Left ventricle myocardium inferior (tissue), 1 donor: Measurements from ENCODE around the gene SYNDIG1. TPM values are rescaled to one million over a fixed set of nuclear protein-coding genes. Genes with fewer than 3 reads are reported as not detected.

Experiments used
- DNase-seq: peaks from one replicate; pipeline ENCODE4 v3.0.0-alpha.2; 2020
- H3K27ac ChIP-seq: fragments of 200-600 bp; replicated peaks from 2 replicates; pipeline ENCODE4 v1.8.0; 2021
- H3K27me3 ChIP-seq: fragments of 200-600 bp; 2 replicates; pipeline ENCODE4 v1.8.0; 2021; ENCODE audit warnings: low read depth
- H3K36me3 ChIP-seq: fragments of 200-600 bp; 2 replicates; pipeline ENCODE4 v1.8.0; 2021
- H3K4me1 ChIP-seq: fragments of 200-600 bp; 2 replicates; pipeline ENCODE4 v1.8.0; 2021
- H3K4me3 ChIP-seq: fragments of 200-600 bp; 2 replicates; pipeline ENCODE4 v1.8.0; 2021; ENCODE audit warnings: mild to moderate bottlenecking, moderate library complexity
- H3K9me3 ChIP-seq: fragments of 200-600 bp; replicated peaks from 2 replicates; pipeline ENCODE4 v1.8.0; 2021
- CTCF ChIP-seq: fragments of 200-600 bp; IDR thresholded peaks from 2 replicates; pipeline ENCODE4 v1.8.0; 2021; ENCODE audit warnings: antibody characterized with exemption, mild to moderate bottlenecking, borderline replicate concordance
- intact Hi-C: fragments of 100-400 bp; cut with micrococcal nuclease; formaldehyde crosslinking; loops from one replicate; pipeline ENCODE4 v1.11.0; 2022
- total RNA-seq: library from RNA; stranded (reverse); fragmentation: NEBNext Ultra II Directional; extraction: Animal tissue kit (Norgen Biotek cat#: 25700); gene quantifications from one replicate; pipeline ENCODE4 v1.2.1, GENCODE V29; 2021
- donor health status: DM: no; HTN: yes; CAD: no; lungs with severe emphysema.

Gene SYNDIG1
- total RNA-seq, 1 donor from 2014 or later = 21.4 TPM

DNA sequence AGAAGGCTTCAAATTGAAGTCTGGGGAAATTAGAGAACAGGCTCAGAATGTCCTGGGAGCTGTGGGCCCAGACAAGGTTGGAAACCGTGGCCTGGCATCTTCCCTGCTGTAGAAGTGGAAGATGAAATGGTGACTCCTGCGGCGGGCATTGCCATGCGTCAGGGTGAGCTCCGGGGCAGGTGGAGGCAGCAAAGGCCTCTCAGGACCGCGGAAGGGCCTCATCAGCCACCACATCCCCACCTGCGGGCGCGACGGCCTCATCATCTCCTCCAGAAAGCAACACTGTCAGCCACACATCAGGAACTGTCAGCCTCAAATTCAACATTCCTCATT lies 161.7 kb downstream of the SYNDIG1 start:
- intact Hi-C loops = no loop called here
- Histone ChIP-seq H3K4me3 (no peak overlapping the region), H3K27me3 (no peaks in the 10 kb centered on the region), H3K36me3 (no peaks in the 10 kb centered on the region), H3K4me1 (peaks cover 32% of the 10 kb centered on the region), H3K9me3 (no peaks in the 10 kb centered on the region), H3K27ac (no peak overlapping the region)
- TF ChIP-seq CTCF = no peak
- no peak for DNase-seq

DNA sequence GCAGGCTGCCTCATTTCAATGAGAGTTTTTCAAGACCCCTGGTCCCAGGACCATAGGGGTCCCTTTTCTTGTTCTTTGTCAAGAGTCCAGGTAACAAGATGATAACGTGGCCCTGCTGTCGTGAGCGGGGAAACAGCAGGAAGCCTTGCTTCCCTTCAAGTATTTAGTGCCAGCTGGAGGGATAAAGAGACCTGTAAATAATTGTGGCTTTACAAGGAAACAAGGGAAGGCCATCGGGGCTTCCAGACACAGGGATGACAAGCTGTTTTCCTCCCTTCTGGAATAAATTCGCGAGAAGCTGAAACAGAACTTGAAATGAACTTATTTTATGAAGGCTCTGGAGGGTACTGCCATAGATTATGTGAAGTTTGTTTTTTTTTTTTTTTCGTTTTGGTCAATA lies 163.2 kb downstream of the SYNDIG1 start:
- H3K36me3 ChIP-seq = no peaks in the 10 kb centered on the region
- no peak for DNase-seq
- H3K9me3 ChIP-seq = no peaks in the 10 kb centered on the region
- no peak overlapping the region for H3K4me3 ChIP-seq
- H3K27me3 ChIP-seq = no peaks in the 10 kb centered on the region
- H3K4me1 ChIP-seq = peaks cover 32% of the 10 kb centered on the region
- TF ChIP-seq CTCF = no peak
- H3K27ac ChIP-seq = no peak overlapping the region
- intact Hi-C loops = no loop called here

DNA sequence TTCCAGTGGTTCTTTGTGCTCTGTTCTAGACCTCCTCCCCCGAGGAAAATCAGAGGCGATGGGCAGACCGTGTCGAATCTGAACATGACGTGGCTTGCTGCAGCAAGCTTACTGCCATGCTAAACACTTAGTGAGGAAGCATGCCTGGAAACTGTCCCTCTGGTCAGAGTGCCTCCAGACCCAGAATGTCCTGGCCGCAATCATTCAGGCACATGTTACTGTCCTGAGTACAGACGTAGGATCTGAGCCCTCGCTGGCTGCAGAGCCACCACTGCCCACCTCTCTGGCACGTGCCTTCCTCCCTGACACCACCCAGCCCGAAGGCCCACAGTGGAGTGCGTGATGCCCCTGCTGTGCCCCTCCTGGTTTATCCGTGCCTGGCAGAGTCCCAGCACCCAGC lies 163.6 kb downstream of the SYNDIG1 start:
- TF ChIP-seq CTCF = no peak
- Histone ChIP-seq H3K27me3 (no peaks in the 10 kb centered on the region), H3K9me3 (no peaks in the 10 kb centered on the region), H3K36me3 (no peaks in the 10 kb centered on the region), H3K4me3 (no peak overlapping the region), H3K27ac (no peak overlapping the region), H3K4me1 (peaks cover 32% of the 10 kb centered on the region)
- DNase-seq = no peak
- intact Hi-C loops = no loop called here

GRCh38 chr20:24633521-24633920 lies 164.1 kb downstream of the SYNDIG1 start:
- Histone ChIP-seq H3K27ac (no peak overlapping the region), H3K4me3 (no peak overlapping the region), H3K4me1 (peaks cover 31% of the 10 kb centered on the region), H3K27me3 (no peaks in the 10 kb centered on the region), H3K36me3 (no peaks in the 10 kb centered on the region), H3K9me3 (no peaks in the 10 kb centered on the region)
- intact Hi-C loops = no loop called here
- no peak for TF ChIP-seq CTCF
- no peak for DNase-seq

DNA sequence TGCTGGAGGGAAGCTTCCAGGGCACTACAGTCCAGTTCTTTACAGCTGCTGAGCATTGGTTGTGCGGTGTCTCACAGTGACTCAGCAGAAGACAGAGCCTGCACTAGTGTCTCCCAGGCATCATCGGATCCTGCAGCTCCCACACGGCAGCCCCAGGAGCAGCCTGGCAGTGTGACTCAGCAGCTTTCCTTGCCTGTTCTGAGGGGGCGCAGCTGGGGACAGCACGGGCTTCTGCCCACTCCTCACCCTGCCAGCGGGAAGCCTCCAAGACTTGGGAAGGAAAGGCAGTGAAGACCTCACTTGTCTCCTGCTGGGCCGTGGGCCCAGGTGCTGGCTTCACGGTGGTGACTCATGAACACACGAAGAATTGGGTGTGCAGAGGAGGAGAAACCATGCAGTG lies 165.4 kb downstream of the SYNDIG1 start:
- no peak overlapping the region for H3K27ac ChIP-seq
- no peaks in the 10 kb centered on the region for H3K9me3 ChIP-seq
- H3K4me3 ChIP-seq = no peak overlapping the region
- H3K36me3 ChIP-seq = no peaks in the 10 kb centered on the region
- no peak for TF ChIP-seq CTCF
- no peak for DNase-seq
- intact Hi-C loops = no loop called here
- H3K4me1 ChIP-seq = peaks cover 17% of the 10 kb centered on the region
- no peaks in the 10 kb centered on the region for H3K27me3 ChIP-seq

- intact Hi-C loops = no loop called here
- Histone ChIP-seq H3K4me1 (peaks cover 16% of the 10 kb centered on the region), H3K9me3 (no peaks in the 10 kb centered on the region), H3K27ac (no peak overlapping the region), H3K36me3 (no peaks in the 10 kb centered on the region), H3K4me3 (no peak overlapping the region), H3K27me3 (no peaks in the 10 kb centered on the region)
- no peak for TF ChIP-seq CTCF
- DNase-seq = no peak
These were observed 167.2 kb downstream of the SYNDIG1 start for GRCh38 chr20:24636626-24637025.
